ENCODE results near the gene AAK1.
A peak's percentile ranks its signal among the peaks of the same experiment; 100 is the strongest.
"Not testable (repeated sequence)": the region's sequence is repeated elsewhere in the genome, so short reads cannot be mapped to it uniquely, and the experiment has no call there.

The AAK1 gene

GRCh38 chr2:69572641-69573040 lies 70.9 kb downstream of the AAK1 start:
- no peak for DNase-seq (ENCODE audit: low spot score)

GRCh38 chr2:69571189-69571588 lies 72.3 kb downstream of the AAK1 start:
- DNase-seq (ENCODE audit: low spot score) = no peak

DNA sequence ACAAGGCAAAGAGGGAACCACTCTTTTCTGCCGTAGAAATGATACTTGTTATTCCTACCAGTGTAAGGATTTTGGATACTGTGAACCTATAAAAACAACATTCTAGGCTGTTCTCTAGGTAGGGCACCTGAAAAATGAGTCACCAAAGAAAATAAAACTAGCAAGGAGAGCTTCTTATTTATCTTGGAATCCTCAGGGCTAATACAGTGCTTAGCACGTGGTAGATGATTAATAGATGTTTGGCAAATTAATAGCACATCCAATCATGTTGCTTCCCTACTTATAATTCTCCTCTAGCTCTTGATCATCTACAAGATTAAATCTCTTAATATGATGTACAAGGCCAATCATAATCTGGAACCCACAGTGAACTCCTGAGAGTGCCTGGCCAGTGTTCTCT lies 73.1 kb downstream of the AAK1 start:
- DNase-seq (ENCODE audit: low spot score) = no peak

DNA sequence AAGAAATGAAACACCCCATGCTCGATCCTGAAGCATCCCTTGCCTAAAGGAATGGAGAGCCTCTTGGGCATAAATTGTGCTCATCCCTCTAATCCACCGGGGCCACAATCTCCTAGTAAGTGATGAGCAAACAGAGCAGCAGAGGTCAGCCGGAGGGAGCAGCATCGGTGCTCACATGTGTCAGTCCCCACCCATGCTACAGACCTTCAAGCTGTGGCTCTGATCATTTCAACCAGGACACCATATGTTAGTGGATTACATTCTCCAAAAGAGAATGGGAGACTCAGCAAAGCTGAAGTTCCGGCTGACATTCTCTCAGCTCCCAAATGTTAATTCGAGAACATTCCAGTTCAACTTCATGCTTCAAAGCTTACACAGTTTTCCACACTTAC lies 75.6 kb downstream of the AAK1 start:
- DNase-seq (ENCODE audit: low spot score) = no peak

- no peak for DNase-seq (ENCODE audit: low spot score)
Measured at GRCh38 chr2:69567157-69567908, 76.2 kb downstream of the AAK1 start.

DNA sequence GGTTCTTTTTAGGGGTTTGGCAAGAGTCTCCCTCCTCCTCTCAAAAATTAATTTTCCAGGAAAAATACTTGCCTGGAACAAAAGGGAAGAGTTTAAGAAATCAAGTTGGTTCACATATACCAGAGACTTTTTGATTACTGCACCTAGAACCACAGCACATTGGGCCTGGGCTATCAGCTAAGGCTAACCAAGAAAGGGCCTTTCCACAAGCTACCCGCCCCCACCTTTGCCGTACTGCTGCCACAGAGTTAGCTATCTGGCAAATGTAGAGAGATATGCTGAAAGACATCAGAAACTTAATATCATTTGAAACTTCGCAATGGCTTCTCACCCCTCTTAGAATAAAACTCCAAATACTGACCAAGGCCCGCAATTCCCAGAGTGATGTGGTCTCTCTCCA lies 76.9 kb downstream of the AAK1 start:
- DNase-seq (ENCODE audit: low spot score) = no peak

- peak; percentile 78 for DNase-seq (ENCODE audit: low spot score)
Measured at GRCh38 chr2:69565431-69565839, 78.1 kb downstream of the AAK1 start.

- DNase-seq (ENCODE audit: low spot score) = no peak
Measured at GRCh38 chr2:69564604-69565003, 78.9 kb downstream of the AAK1 start.

DNA sequence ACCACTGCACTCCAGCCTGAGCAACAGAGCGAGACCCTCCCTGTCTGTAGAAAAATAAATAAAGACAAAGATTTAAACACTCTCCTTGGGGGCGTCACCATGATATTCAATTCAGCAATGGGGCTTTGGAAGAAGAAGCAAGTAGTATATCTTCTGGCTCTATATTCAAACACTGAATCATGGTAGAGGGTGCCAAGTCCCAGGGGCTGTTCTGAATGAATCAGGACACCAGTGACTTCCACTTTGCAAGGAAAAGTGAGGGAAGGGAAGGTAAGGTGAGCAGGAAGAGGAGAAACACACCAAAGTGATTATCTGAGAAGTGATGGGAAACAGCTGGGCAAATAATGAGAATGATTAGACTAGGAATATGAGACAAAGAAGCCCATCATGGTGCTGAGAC lies 80.5 kb downstream of the AAK1 start:
- DNase-seq (ENCODE audit: low spot score) = no peak

DNA sequence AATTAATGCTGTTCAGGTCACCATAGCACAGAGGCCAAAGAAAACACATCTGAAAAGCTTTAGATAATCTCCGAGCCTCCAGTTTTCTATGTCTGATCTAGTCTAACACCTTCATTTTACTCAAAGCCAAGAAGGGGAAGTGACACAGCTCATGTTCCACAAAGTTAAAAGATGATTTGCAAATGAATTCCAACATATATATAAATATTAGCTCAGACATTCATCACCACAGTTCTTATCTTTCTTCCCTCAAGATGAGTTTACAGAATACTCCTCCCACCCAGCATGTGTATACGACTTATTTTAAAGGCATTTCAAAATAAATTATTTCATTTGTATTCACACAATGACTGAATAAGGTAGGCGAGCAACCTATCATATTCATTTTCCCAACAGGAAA lies 82.4 kb downstream of the AAK1 start:
- no peak for DNase-seq (ENCODE audit: low spot score)

- no peak for DNase-seq (ENCODE audit: low spot score)
Measured at GRCh38 chr2:69560147-69560482, 83.4 kb downstream of the AAK1 start.

DNA sequence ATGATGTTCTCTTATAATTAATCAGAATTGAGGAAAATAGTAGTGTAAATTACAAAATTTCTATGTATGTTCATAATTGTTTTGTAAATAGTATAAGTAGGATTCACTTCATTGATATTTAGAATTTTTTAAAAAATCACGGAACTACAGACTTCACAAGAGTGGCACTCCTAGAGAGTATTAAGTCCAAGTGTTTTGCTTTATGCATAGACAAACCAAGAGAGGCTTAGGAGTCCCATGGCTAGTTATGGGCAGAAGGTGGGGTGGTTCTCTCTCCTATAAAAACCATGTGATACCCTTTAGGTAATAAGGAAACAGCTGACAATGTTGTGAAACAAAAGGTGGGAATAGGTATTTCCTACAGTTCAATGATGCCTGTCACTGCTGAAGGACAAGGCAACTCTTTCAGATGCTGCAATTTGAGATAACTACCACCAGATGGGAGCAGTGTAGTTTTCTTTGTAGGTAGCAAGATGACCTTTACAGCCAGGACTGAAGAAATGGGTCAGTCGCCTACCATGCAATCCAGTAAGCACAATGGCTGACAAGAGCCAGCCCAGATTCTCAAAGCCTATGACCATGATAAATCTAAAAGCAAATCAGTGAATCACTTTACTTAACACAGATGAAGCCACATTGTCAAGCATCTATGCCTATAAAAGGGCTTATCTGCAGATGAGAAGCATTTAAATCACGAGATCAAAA lies 83.9 kb downstream of the AAK1 start:
- no peak for DNase-seq (ENCODE audit: low spot score)

- no peak for DNase-seq (ENCODE audit: low spot score)
Measured at GRCh38 chr2:69556008-69556407, 87.5 kb downstream of the AAK1 start.

DNA sequence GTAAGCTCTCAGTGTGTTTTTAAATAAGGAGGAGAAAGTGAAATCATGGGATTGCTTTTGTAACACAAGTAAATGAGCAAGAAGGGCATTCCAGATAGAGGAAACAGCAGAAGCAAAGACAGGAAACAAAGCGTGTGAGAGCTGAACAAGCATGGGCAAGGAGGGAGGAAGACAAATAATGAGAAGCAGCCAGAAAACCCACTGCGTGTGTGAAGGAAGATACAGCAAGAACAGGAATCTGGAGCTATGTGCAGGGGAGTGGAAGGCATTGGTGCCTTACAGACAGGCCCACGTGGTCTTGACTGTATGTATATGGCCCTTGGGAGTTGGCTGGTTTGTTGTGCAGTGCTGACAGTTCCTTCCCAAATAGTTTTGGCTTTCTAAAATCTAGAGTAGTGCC lies 88.6 kb downstream of the AAK1 start:
- DNase-seq (ENCODE audit: low spot score) = no peak

DNA sequence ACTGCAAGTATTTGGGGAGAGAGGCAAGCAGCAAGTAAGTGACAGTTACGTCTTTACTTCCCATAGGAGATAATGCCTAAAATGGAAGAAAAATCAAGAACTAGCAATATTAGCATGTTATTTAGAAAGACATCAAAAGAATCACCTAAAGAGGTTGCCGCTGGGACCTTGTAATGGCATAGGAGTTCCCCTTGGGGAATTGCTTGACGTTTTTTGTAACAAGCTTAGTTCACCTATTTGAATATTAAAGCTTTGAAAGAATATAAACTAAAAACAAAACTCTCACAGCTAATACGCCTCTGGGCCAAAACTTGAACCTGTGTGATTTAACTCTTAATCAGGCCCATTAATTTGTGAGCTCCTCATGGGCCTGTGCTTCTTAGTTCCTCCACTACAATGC lies 89.0 kb downstream of the AAK1 start:
- no peak for DNase-seq (ENCODE audit: low spot score)

DNA sequence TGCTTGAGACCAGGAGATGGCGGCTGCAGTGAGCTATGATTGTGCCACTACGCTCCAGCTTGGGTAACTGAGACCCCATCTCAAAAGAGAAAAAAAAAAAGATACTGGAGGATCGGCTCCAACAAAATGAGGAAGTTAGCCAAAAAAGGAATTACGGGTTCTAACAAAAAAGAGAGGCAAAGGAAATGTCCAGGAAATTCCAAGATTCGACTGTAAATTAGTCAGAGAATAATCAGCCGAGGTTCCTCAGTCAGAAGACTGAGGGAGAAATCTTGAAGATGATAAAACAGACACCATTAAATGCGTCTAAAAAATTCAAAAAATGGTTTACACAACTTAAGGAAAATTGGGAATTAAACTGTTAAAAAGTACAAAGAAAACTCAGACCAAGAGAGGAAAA lies 89.5 kb downstream of the AAK1 start:
- no peak for DNase-seq (ENCODE audit: low spot score)

GRCh38 chr2:69550511-69550910 lies 93.0 kb downstream of the AAK1 start:
- DNase-seq (ENCODE audit: low spot score) = not testable (repeated sequence)

GRCh38 chr2:69549421-69549820 lies 94.1 kb downstream of the AAK1 start:
- no peak for DNase-seq (ENCODE audit: low spot score)

GRCh38 chr2:69547984-69548715 lies 95.4 kb downstream of the AAK1 start:
- DNase-seq (ENCODE audit: low spot score) = no peak

GRCh38 chr2:69546646-69547045 lies 96.9 kb downstream of the AAK1 start:
- no peak for DNase-seq (ENCODE audit: low spot score)

- no peak for DNase-seq (ENCODE audit: low spot score)
Measured at GRCh38 chr2:69545477-69545932, 98.0 kb downstream of the AAK1 start.

DNA sequence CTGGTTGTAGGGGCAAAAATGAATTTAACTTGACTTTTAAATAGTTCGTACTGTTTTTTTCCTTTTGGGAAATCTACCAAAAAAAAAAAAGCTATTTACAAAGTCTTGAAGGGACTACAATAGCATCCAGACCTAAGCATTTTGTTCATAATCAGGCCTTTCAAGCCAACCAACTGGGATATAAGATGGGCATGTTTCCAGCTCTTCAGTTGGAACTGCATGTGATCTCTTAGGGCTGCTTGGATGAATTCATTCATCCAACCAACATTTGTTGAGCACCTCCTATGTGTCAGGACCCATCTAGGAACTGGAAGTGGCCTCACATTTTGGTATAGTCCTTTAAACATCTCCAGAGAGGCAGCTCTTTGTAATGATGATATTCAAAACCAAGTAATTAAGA lies 98.6 kb downstream of the AAK1 start:
- no peak for DNase-seq (ENCODE audit: low spot score)

DNA sequence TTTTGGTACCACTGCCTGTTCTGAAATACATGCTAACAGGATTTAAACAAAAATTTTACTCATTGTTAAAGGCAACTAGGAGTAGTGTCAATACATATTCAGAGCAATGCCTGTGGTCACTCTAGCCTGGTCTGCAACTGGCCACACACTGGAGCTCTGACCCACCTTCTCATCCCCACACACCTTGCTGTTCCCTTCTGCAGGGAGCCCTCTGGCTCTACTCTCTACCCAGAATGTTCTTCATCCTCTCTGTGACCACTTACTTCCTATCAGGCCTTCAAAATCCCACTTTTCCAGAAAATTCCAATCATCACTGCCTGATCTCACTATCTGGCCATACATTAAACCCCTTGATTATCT lies 104.0 kb downstream of the AAK1 start:
- DNase-seq (ENCODE audit: low spot score) = no peak

Data from ecto neural progenitor cell (in vitro differentiated cells).